Right lobe of liver (tissue), 6 donors: ENCODE measurements around the gene FANK1. TPM values are rescaled to one million over a fixed set of nuclear protein-coding genes. Genes with fewer than 3 reads are reported as not detected.

Experiments used
- ATAC-seq, 4 donors: fragments of 200-7000 bp; cut with Tn5 transposase; one replicate each; pipeline ENCODE4 v1.9.1; 2020; ENCODE audit warnings: mild to moderate bottlenecking in 4 of 4, moderate library complexity in 4 of 4
- DNase-seq, 3 donors: peaks; one replicate each; pipeline ENCODE4 v3.0.0-alpha.2; 2020
- H3K27ac ChIP-seq, 3 donors: fragments of 200-600 bp; one replicate each; pipeline ENCODE4 v1.8.0; 2022
- H3K27me3 ChIP-seq, 2 donors: fragments of 200-600 bp; one replicate each; pipeline ENCODE4 v1.8.0; 2022
- H3K36me3 ChIP-seq, 4 donors: fragments of 200-600 bp; sonication (generic) in 1 of 4; one replicate each; pipeline versions ENCODE4 v1.5.1 to v1.8.0; 2017 to 2022; ENCODE audit warnings: control low read depth in 1 of 4
- H3K4me1 ChIP-seq, 4 donors: fragments of 200-600 bp; sonication (generic) in 1 of 4; one replicate each; pipeline versions ENCODE4 v1.5.1 to v1.8.0; 2017 to 2022; ENCODE audit warnings: control low read depth in 1 of 4
- H3K4me3 ChIP-seq, 3 donors: fragments of 200-600 bp; one replicate each; pipeline ENCODE4 v1.8.0; 2022
- H3K9me3 ChIP-seq, 4 donors: fragments of 200-600 bp; sonication (generic) in 1 of 4; one replicate each; pipeline versions ENCODE4 v1.5.1 to v1.8.0; 2017 to 2022; ENCODE audit warnings: control low read depth in 1 of 4
- POLR2A ChIP-seq: fragments of 450-650 bp; IDR thresholded peaks from one replicate; pipeline ENCODE4 v1.6.1; 2017; ENCODE audit warnings: antibody characterized with exemption, mild to moderate bottlenecking
- WGBS: methylation state at CpG from one replicate; pipeline ENCODE4 v1.1.6; 2018; ENCODE audit warnings: low coverage, low lambda C conversion rate; ENCODE audit not compliant: insufficient coverage; ENCODE audit errors: missing lambda C conversion rate; 5-methylcytosine and 5-hydroxymethylcytosine counted together
- intact Hi-C, 2 donors: fragments of 100-400 bp; cut with DNase I; formaldehyde crosslinking; loops; one replicate each; pipeline versions ENCODE4 v1.11.2 to v1.14.1; 2022
- total RNA-seq, 6 experiments: library from RNA; depleted of rRNA in 2 of 6; stranded (reverse); fragments of >200 nt in 2 of 6; fragmentation: NEBNext Ultra II Directional in 3 of 6; extraction: Animal tissue kit (Norgen Biotek cat#: 25700) in 3 of 6; gene quantifications; one replicate each; pipeline versions ENCODE4 v1.1.0 to v1.2.4, GENCODE V29; 2016 to 2023
- TF ChIP-seq, protein P1 (sequence below), 4 donors: fragments of 200-600 bp in 3 of 4; fragments of 450-650 bp in 1 of 4; IDR thresholded peaks; one replicate each; pipeline versions ENCODE4 v1.5.1 to v1.8.0; 2016 to 2022; ENCODE audit warnings: antibody characterized with exemption in 4 of 4, mild to moderate bottlenecking in 2 of 4
- donor health status: DM: no; HTN: yes; CAD: no.
- donor health status: DM: no; HTN: no; CAD: no.
- donor health status: DM: no; HTN: no; CAD: no.
- donor health status: DM: no; HTN: yes; CAD: no.
- donor health status: DM: no; HTN: yes; CAD: no.

The FANK1 gene
- total RNA-seq, 6 experiments from 2014 or later = 0.18 TPM; not detected in 5

DNA sequence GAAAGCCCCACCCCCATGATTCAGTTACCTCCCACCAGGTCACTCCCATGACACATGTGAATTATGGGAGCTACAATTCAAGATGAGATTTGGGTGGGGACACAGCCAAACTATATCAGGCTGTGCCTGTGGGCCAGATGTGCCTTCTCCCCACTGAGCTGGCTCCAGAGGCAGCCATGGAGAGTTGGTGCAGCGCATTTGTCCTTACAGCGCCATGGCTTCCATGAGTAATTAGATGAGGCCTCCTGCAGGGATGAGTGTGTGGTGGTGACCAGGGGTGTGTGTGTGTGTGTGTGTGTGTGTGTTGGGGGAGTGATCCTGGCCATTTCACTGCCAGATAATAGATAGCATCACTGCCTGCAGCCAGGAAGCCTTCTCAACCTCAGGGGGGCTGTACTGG, 94.6 kb downstream of the FANK1 start:
- no peaks in the 10 kb centered on the region for H3K4me1 ChIP-seq
- H3K9me3 ChIP-seq = no peaks in the 10 kb centered on the region
- DNase-seq = no peak
- ATAC-seq = no peak
- no peak for TF ChIP-seq POLR2A
- TF ChIP-seq, protein P1, sequence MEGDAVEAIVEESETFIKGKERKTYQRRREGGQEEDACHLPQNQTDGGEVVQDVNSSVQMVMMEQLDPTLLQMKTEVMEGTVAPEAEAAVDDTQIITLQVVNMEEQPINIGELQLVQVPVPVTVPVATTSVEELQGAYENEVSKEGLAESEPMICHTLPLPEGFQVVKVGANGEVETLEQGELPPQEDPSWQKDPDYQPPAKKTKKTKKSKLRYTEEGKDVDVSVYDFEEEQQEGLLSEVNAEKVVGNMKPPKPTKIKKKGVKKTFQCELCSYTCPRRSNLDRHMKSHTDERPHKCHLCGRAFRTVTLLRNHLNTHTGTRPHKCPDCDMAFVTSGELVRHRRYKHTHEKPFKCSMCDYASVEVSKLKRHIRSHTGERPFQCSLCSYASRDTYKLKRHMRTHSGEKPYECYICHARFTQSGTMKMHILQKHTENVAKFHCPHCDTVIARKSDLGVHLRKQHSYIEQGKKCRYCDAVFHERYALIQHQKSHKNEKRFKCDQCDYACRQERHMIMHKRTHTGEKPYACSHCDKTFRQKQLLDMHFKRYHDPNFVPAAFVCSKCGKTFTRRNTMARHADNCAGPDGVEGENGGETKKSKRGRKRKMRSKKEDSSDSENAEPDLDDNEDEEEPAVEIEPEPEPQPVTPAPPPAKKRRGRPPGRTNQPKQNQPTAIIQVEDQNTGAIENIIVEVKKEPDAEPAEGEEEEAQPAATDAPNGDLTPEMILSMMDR (IDR thresholded peaks at IDR 0.05) = no peak
- no peaks in the 10 kb centered on the region for H3K27me3 ChIP-seq
- no peak overlapping the region for H3K4me3 ChIP-seq
- 100% methylated on average over 1 of the region's 2 CpGs for WGBS
- H3K27ac ChIP-seq = no peak overlapping the region
- intact Hi-C loops = no loop called here
- no peaks in the 10 kb centered on the region for H3K36me3 ChIP-seq

DNA sequence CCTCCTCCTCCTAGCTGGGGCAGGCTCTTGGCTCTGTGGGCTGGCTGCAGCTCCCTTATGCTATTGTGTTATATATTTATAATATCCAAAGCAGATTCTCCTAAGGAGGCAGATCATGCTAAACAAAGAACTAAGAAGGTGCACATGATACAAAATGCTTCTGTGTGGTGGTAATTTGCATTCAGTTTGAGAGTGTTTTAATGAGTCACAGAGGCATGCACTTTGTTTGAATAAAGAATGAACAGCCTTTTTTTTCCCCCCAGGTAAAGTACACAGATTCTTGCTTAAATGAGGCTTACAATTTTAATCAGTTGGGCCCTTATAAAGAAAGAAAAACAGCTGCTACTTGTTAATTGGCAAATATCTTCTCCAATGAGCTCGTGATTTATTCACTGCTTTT, 95.0 kb downstream of the FANK1 start:
- WGBS = 18% methylated on average over 1 of the region's 1 CpG
- no peaks in the 10 kb centered on the region for H3K36me3 ChIP-seq
- intact Hi-C loops = no loop called here
- DNase-seq (no peak), ATAC-seq (no peak)
- H3K27ac ChIP-seq = no peak overlapping the region
- no peaks in the 10 kb centered on the region for H3K9me3 ChIP-seq
- no peak overlapping the region for H3K4me3 ChIP-seq
- no peaks in the 10 kb centered on the region for H3K4me1 ChIP-seq
- TF ChIP-seq, protein P1 (IDR thresholded peaks at IDR 0.05) = no peak
- TF ChIP-seq POLR2A = no peak
- no peaks in the 10 kb centered on the region for H3K27me3 ChIP-seq

DNA sequence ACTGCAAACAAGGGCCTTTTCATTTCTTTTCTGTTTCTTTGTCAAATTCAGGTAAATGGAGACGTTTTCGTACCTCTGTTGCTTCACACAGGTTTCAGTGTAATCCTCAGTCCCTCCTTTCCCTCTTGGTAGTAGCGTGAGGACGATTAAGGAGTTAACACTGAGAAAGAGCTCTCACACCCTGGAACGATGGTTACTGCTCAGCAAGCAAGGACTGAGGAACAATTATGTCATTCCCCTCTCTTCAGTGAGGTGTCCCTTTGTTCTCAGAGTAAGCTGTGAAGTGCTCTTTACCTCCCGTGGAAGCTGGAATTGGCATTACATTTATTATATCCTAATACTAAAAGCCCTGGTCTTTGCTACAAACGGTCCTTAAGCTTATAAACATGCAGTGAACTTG, 95.9 kb downstream of the FANK1 start:
- WGBS = 51% methylated on average over 7 of the region's 7 CpGs
- no peaks in the 10 kb centered on the region for H3K4me1 ChIP-seq

DNA sequence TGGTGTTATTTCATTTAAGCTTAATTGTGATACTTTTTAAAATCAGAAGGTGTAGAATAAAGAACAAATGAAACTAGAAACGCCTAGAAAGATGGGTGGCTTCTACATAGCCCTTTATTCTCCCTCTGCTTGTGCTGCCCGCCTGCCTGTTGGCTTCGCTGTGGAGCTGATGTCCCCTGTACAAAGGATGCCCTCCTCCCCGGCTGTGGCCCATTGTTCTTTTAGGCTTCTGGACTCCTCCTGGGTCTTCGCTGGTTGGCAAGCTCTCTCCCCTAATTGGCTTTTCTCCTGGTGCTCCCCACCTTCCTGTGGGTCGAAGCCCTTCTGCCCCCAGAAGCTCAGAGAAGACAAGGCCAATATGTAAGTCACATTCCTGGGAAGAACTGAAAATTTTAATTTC, 98.2 kb downstream of the FANK1 start:
- no peak for TF ChIP-seq POLR2A
- TF ChIP-seq, protein P1 (IDR thresholded peaks at IDR 0.05) = no peak
- intact Hi-C loops = no loop called here
- WGBS = 60% methylated on average over 6 of the region's 6 CpGs
- ATAC-seq (no peak), DNase-seq (no peak)
- Histone ChIP-seq H3K36me3 (no peaks in the 10 kb centered on the region), H3K4me1 (no peaks in the 10 kb centered on the region), H3K9me3 (no peaks in the 10 kb centered on the region), H3K27me3 (no peaks in the 10 kb centered on the region), H3K27ac (no peak overlapping the region), H3K4me3 (no peak overlapping the region)

More for the DNA sequence above, 95.9 kb downstream of the FANK1 start:
- no peaks in the 10 kb centered on the region for H3K9me3 ChIP-seq
- no peaks in the 10 kb centered on the region for H3K27me3 ChIP-seq
- no peak overlapping the region for H3K4me3 ChIP-seq
- ATAC-seq (no peak), DNase-seq (no peak)
- TF ChIP-seq POLR2A = no peak
- TF ChIP-seq, protein P1 (IDR thresholded peaks at IDR 0.05) = no peak
- H3K27ac ChIP-seq = no peak overlapping the region
- intact Hi-C loops = no loop called here
- H3K36me3 ChIP-seq = no peaks in the 10 kb centered on the region

DNA sequence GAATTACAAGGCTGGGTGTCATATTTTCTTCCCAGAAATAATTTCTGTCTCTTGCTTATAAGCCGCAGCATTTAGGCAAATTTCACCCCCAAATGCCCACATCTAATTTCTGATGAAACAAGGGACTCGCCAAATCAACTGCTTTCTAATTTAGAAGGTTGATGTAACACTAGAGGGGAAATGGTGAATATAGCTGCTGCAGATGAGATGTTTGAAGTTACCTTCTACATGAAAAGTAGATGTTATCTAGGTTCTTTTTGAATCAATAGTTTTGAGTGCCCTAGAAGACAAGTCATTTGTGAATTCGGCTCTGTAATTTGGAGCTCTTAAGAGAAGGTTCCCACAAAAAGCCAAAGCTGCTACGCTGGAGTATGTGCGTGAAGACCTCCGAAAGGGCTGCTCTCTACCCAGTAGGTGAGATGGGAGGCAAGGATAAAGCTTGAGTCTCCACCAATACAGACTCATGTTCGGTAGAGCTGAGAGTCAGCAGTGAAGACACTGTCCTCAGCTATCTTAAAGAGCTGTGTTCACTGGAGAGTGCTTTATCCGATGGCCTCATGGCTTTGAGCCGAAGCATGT, 99.5 kb downstream of the FANK1 start:
- no peak for ATAC-seq
- intact Hi-C loops = no loop called here
- no peaks in the 10 kb centered on the region for H3K36me3 ChIP-seq
- no peaks in the 10 kb centered on the region for H3K4me1 ChIP-seq
- 67% methylated on average over 9 of the region's 9 CpGs for whole genome bisulfite sequencing
- no peak overlapping the region for H3K27ac ChIP-seq
- DNase-seq = no peak
- H3K4me3 ChIP-seq = no peak overlapping the region
- TF ChIP-seq POLR2A = no peak
- TF ChIP-seq, protein P1 (IDR thresholded peaks at IDR 0.05) = no peak
- no peaks in the 10 kb centered on the region for H3K9me3 ChIP-seq
- no peaks in the 10 kb centered on the region for H3K27me3 ChIP-seq
